ENCODE results near the gene CUX1. TPM values are rescaled to one million over a fixed set of nuclear protein-coding genes. Genes with fewer than 3 reads are reported as not detected.

The CUX1 gene
- polyA plus RNA-seq, 1 experiment = 29.7 TPM

DNA sequence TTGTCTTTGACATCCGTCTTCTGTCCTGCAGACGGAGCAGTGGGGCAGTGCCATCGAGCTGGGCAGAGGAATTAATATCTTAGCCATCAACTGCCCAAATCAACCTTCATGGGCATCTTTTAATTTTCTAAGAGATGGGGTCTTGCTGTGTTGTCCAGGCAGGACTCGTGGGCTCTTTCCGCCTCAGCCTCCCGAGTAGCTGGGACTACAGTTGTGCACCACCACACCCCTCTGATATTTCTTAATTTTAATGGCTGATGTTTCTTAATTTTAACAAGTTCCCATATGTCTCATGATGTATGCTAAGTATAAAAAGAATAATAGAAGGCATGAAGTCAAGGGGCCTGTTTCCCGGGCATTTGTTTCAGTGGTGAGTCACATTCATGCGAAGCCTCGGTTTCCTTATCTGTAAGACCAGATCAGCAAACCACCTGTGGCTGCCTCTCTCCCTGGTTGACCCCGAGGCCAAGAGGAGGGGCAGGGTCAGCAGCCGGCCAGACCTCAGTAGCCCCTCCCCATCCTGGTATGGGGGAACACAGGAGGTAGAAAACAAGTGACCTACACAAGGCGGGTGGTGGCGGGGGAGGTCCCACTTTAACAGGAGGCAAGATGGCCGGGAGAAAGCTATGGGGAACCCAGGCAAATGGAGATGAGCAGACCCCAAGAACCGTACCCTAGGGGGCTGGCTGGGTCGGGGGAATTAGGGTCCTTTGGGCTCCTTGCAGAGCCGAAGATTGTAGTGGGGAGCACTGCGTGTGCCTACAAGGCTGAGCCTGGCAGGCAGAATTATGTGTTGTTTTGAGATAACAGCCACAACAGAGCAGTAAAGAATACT, 85.5 kb downstream of the CUX1 start:
- no peaks in the 10 kb centered on the region for H3K9me3 ChIP-seq (ENCODE audit: control insufficient read depth, insufficient read depth, low read length)
- POLR2A ChIA-PET = no interaction called here
- H3K4me3 ChIP-seq (ENCODE audit: low read depth, low read length) = no peak overlapping the region
- H3K27me3 ChIP-seq (ENCODE audit: control insufficient read depth, insufficient read depth, low read length) = no peaks in the 10 kb centered on the region
- DNase-seq (ENCODE audit: low read depth, low spot score) = no peak
- no peak for TF ChIP-seq CTCF (IDR thresholded peaks at IDR 0.05; ENCODE audit: low read depth, low read length)
- H3K27ac ChIP-seq (ENCODE audit: low read depth, low read length) = no peak overlapping the region
- CTCF ChIA-PET = no interaction called here

DNA sequence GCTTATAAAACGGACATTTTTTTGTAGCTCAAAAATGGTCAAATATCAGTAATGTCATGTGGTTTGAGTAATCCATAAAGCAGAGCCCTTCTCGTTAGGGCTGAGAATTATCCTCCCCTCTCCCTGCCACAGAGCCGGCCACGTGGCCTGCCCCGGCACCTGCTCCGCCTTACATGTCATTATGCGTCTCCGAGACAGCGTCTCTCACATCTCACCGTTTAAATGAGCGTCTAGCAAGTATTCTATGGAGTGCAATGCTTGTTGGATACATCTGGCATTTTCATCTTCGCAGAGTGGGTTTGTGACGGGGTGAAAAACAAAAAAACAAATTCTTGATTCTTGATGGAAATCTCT, 86.1 kb downstream of the CUX1 start:
- no peak for DNase-seq (ENCODE audit: low read depth, low spot score)
- Histone ChIP-seq H3K27me3 (ENCODE audit: control insufficient read depth, insufficient read depth, low read length) (no peaks in the 10 kb centered on the region), H3K27ac (ENCODE audit: low read depth, low read length) (no peak overlapping the region), H3K9me3 (ENCODE audit: control insufficient read depth, insufficient read depth, low read length) (no peaks in the 10 kb centered on the region), H3K4me3 (ENCODE audit: low read depth, low read length) (no peak overlapping the region)
- ChIA-PET CTCF (no interaction called here), POLR2A (no interaction called here)
- no peak for TF ChIP-seq CTCF (IDR thresholded peaks at IDR 0.05; ENCODE audit: low read depth, low read length)

- Histone ChIP-seq H3K4me3 (ENCODE audit: low read depth, low read length) (no peak overlapping the region), H3K27me3 (ENCODE audit: control insufficient read depth, insufficient read depth, low read length) (no peaks in the 10 kb centered on the region), H3K9me3 (ENCODE audit: control insufficient read depth, insufficient read depth, low read length) (no peaks in the 10 kb centered on the region), H3K27ac (ENCODE audit: low read depth, low read length) (no peak overlapping the region)
- POLR2A ChIA-PET = interaction anchor here (0.7 kb wide), 1 partner anchor 49 kb away, joined by 5 read pairs; no protein-coding TSS in a partner anchor
- TF ChIP-seq CTCF (IDR thresholded peaks at IDR 0.05; ENCODE audit: low read depth, low read length) = no peak
- no peak for DNase-seq (ENCODE audit: low read depth, low spot score)
- CTCF ChIA-PET = no interaction called here
Observed at GRCh38 chr7:101904019-101904418, 86.6 kb downstream of the CUX1 start.

- no peak overlapping the region for H3K27ac ChIP-seq (ENCODE audit: low read depth, low read length)
- POLR2A ChIA-PET = no interaction called here
- H3K27me3 ChIP-seq (ENCODE audit: control insufficient read depth, insufficient read depth, low read length) = no peaks in the 10 kb centered on the region
- DNase-seq (ENCODE audit: low read depth, low spot score) = no peak
- no peaks in the 10 kb centered on the region for H3K9me3 ChIP-seq (ENCODE audit: control insufficient read depth, insufficient read depth, low read length)
- no peak for TF ChIP-seq CTCF (IDR thresholded peaks at IDR 0.05; ENCODE audit: low read depth, low read length)
- no peak overlapping the region for H3K4me3 ChIP-seq (ENCODE audit: low read depth, low read length)
- CTCF ChIA-PET = interaction anchor here (1.0 kb wide), 1 partner anchor 303 kb away, joined by 3 read pairs; no protein-coding TSS in a partner anchor
Observed at GRCh38 chr7:101905203-101905865, 87.9 kb downstream of the CUX1 start.

All from AG04450 (cell line).